ENCODE measurements around the gene SND1.
"Not testable (repeated sequence)": the region's sequence is repeated elsewhere in the genome, so short reads cannot be mapped to it uniquely, and the experiment has no call there.

Gene SND1

DNA sequence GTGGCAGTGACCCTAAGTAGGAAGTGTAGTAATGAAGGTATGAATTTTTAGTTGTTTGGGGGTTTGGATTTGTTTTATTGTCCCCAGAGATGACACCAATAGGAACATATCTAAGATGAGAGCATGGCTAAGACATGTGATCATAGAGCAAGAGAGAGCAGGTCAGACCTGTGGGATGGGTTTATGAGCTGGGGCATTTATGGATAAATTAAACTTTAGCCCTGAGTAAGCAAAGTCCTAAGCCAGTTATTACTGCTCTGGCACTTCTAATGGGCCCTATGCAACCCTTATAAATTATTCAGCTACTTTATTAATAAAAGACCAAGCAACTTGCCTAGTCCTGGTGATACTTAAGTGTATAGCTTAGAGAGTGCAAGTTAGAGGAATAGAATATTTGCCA, 294.1 kb downstream of the SND1 start:
- DNase-seq: no peak

DNA sequence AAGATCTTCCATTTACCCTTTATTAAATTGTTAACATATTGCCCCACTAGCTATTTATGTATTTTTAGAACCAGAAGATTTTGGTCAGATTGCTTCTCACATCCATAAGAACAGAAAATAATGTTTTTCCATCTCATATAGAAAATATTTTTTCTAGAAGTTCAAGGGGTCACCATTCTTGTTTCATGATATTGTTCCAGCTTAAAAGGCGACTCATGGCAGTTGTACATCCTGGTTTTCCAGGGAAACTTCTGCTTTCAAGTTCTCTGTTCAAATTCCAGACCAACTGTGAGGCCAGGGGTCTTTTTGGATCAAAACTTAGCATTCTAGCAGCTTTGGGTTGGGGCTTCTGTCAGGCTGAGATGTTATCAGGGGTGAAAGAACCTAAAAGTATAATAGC, 294.9 kb downstream of the SND1 start:
- no peak for DNase-seq

DNA sequence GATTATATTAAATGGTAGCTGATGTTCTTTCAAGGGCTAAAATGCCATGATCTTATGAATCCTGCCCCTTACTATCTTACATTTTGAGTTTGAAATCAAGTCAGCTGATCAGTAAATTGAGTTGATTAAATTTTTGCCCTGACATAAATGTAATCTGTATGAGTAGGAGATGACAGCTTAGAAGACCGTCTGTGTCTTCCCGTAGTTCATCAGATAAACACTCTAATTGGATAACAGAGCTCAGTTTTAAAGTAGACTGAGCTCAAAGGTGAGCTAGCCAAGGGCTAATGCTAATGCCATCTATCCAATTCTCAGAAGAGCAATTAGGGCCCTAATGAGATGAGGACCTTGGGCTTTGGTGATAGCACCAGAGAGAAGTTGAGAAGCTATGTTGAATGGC, 296.3 kb downstream of the SND1 start:
- no peak for DNase-seq

DNA sequence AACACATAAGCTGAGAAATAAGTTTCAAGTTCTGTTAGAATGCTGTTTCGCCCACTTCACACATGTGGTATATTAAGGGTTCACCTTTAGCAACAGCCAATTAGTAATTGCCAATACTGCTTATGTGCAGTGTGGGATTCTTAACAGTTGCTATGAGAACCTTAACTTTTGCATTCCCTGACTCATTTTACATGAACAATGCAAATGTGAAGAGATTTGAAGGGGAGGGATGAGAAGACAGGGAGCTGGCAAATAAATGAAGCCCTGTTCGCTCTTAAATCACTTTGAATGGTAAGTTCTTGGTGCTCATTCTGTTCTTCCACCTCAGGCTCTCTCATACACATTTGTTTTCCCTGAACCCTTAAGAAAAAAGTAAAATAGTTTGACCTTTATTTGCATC, 296.9 kb downstream of the SND1 start:
- DNase-seq: no peak

GRCh38 chr7:127949769-127950222, 297.8 kb downstream of the SND1 start:
- no peak for DNase-seq

DNA sequence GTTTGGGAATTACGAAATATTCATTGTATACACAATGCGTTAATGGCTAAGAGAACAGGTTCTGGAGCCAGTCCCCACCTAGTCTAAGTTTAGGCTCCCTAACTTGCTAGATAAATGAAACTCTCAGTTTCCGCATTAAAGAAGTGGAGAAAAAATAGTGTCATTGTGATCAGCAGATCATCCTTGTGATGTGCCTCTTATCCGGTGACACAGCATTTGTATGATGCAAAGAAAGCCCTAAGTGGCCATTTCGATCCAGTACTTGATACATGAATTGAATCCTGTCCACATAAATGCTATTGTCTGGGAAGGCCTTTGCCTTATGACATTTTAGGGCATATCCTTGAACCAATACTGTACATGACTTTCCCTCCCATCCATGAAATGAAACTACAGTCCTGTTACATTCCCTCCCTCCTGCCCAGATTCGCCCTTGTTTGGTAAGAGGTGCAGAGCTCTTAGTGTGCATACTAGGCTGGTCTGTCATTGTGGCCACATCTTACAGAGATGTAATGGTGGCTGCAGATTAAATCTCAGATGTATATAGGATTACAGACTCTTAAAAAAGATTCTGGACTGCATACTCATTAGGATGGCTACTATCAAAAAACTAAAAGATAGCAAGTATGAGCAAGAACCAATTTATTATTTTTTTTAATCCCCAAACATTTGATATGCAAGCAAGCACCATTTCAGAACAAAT, 298.4 kb downstream of the SND1 start:
- DNase-seq: no peak

- DNase-seq: no peak
Measured at GRCh38 chr7:127953423-127954356, 301.7 kb downstream of the SND1 start.

- peak; percentile 70 for DNase-seq
Measured at GRCh38 chr7:127954357-127954748, 302.4 kb downstream of the SND1 start.

GRCh38 chr7:127955051-127955531, 303.1 kb downstream of the SND1 start:
- no peak for DNase-seq

GRCh38 chr7:127957886-127958285, 305.9 kb downstream of the SND1 start:
- DNase-seq: no peak

GRCh38 chr7:127959770-127960169, 307.8 kb downstream of the SND1 start:
- DNase-seq: no peak

DNA sequence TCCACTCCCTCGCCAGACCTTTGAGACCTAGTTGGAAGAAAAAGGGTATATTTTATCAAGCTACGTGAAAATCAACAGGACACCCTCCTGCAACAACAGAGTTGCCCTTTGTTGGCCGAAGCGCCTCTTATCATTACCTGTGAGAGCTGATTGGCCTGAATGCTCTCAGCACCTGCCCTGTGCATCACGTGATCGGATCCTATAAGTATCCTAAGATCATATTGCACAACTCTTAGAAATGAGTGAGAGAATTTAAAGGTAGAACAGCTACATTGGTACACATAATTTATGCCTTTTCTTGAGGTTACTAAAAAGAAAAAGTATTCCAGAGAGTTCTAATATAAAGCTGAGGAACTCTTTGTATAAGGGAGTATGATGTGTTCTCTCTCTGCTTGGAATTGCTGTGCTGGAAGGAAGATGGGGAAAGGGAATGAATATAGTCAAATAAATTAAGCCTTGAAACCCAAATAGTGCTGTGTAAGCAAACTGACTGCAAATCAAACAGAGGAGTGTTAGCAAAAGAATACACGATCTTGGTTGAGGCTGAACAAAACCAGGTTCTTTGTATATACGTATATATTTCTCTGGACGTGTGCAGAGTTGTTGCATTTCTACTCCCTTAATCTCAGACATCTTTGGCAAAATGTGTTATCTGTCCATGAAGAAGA, 309.9 kb downstream of the SND1 start:
- no peak for DNase-seq

DNA sequence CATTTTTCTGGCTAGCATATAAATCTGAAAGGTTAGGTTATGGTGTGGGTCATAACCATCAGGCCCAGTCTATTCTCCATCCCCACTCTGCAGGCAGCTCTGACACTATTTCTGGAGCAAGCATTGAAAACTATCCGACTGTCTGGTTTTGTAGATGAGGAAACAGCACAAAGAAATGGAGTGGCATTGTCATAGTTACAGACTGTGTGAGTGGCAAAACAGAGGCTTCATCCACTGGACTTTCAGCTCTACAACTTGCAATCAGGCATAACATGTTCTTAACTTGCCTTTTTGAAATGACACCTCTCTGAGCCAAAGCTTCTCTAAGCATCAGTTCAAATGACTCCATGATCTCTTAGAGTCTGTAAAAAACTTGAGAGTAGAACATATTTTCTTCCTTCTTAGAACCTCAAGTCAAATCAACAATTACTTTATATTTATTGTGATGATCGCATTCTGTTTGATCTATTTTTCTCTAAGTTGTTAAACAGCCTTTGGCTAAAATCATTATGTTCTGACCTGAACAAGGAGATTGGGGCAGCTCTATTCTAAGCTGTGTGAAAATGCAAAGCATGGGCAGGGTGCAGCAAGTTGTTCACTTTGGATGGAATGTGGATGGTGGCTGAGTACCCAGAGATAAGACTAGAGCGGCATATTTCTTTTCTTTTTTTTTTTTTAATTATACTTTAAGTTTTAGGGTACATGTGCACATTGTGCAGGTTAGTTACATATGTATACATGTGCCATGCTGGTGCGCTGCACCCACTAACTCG, 310.8 kb downstream of the SND1 start:
- DNase-seq: no peak

DNA sequence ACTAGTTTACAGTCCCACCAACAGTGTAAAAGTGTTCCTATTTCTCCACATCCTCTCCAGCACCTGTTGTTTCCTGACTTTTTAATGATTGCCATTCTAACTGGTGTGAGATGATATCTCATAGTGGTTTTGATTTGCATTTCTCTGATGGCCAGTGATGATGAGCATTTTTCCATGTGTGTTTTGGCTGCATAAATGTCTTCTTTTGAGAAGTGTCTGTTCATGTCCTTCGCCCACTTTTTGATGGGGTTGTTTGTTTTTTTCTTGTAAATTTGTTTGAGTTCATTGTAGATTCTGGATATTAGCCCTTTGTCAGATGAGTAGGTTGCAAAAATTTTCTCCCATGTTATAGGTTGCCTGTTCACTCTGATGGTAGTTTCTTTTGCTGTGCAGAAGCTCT, 311.9 kb downstream of the SND1 start:
- DNase-seq: not testable (repeated sequence)

DNA sequence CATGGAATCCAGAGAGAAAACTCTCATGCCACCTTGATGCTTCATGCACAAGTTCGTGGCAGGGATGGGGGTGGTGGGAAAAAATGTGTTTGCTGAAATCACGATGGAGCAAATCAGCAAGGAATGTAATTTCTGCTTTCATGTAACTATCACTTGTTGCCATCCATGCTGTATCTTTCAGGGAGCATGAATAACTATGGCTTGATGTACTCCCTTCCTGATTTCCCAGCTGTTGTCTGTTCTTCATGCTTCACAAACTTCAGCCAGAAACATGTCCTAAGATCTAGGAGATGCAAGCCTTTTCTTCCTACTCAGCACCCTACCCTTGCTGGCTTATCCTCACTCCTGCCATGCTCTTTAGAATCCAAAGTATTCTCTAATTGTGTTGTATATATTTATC, 315.3 kb downstream of the SND1 start:
- no peak for DNase-seq

- no peak for DNase-seq
Measured at GRCh38 chr7:127968547-127968946, 316.6 kb downstream of the SND1 start.

- no peak for DNase-seq
Measured at GRCh38 chr7:127973832-127974231, 321.8 kb downstream of the SND1 start.

- no peak for DNase-seq
Measured at GRCh38 chr7:127974446-127975035, 322.5 kb downstream of the SND1 start.

DNA sequence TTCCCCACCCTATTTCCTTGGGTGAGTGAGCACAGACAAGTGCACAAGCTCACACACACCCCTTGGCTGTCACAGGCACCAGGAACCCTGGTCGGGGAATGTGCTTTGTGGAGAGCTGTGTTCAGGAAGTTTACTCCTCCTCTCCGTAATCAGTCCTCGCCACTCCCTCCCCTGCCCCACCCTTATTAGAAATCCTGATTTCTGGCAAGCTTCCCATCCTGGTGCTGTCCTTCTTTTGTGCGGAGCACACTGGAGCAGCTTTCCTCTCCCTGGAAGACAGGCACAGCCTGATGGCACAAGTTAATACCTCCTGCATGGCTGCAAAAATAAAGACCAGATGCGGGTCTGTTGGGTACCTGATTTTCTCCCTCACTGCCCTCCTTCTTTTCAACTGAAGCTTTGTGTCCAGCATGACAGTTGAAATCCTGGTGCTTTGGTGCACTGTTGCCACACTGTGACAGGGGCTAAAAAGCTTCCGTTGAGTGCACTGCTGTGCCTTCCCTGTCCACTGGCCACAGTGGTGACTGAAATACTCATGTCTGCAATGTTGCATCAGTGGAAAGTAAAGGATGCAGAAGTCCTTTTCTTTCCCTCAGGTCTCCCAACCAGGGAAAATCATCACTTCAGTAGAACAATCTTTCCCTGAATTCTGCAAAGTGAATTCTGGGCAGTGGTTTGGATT, 324.2 kb downstream of the SND1 start:
- DNase-seq: peak; percentile 36

DNA sequence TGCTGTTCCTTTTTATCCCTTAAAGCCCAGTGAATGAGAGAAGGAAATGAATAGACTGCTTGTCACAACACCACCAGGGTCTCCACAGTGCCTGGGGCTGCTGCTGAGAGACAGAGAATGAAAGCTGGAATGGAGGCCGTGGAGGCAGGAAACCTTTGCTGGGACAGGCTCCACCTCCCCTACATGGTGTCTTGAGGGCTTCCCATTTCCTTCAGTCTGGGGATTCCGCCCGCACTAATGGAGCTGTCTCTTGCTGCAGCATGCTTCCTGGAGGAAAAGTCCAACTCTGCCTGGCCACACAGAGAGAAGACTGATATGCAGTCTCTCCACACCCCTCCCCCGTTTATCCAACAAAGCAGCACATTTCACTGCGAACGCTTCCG, 324.7 kb downstream of the SND1 start:
- no peak for DNase-seq

GRCh38 chr7:127978421-127978820, 326.4 kb downstream of the SND1 start:
- no peak for DNase-seq

Measured in NCI-H446 treated with DMSO at 0.1 percent for 48 hours (cell line).